Measurements from ENCODE around the gene CCL2. TPM values are rescaled to one million over a fixed set of nuclear protein-coding genes. Genes with fewer than 3 reads are reported as not detected.

CCL2 gene
- total RNA-seq, 1 experiment from 2014 or later = not detected

DNA sequence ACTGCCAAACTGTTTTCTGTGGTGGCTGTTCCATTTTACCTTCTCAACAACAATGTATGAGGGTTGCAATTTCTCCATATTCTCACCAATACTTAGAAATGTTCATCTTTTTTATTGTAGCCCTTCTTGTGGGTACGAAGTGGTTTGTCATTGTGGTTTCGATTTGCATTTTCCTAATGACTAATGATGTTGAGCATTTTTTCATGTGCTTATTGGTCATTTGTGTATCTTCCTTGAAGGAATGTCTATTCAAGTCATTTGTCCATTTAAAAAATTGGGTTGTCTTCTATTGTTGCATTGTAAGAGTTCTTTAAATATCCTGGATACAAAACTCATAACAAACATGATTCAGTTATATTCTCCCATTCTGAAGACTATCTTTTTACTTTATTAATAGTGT is 47.5 kb upstream of the CCL2 start:
- H4K20me1 ChIP-seq (ENCODE audit: insufficient read depth) = no peaks in the 10 kb centered on the region
- H3K27ac ChIP-seq (ENCODE audit: low read depth, low read length) = no peak overlapping the region
- CTCF ChIA-PET = no interaction called here
- H3K27me3 ChIP-seq (ENCODE audit: insufficient read depth, low read length) = no peaks in the 10 kb centered on the region
- intact Hi-C loops (cut with micrococcal nuclease) = no loop called here
- H3K9ac ChIP-seq (ENCODE audit: low read length) = no peak overlapping the region
- H3K4me3 ChIP-seq (replicated peaks in 1 of 2; ENCODE audit: low read depth in 1 of 2, low read length in 2 of 2) = no peak overlapping the region
- RAD21 ChIA-PET (ENCODE audit: low non-redundant PET in 1 of 2, low total read pairs in 2 of 2, uncharacterized antibody in 2 of 2, unreplicated experiment in 2 of 2) = no interaction called here
- H3K79me2 ChIP-seq (ENCODE audit: insufficient read depth, low read length) = no peaks in the 10 kb centered on the region
- ATAC-seq = no peak
- H3K9me3 ChIP-seq (ENCODE audit: control insufficient read depth in 1 of 2, insufficient read depth in 1 of 2, low read depth in 1 of 2, low read length in 2 of 2) = no peaks in the 10 kb centered on the region
- no peaks in the 10 kb centered on the region for H3K36me3 ChIP-seq (ENCODE audit: control insufficient read depth in 1 of 2, insufficient read depth in 2 of 2, low read length in 2 of 2)
- BruUV-seq (replicated peaks) = no TSS peak
- H2AFZ ChIP-seq (ENCODE audit: low read depth, low read length, poor library complexity, severe bottlenecking) = no peak overlapping the region
- no peak for DNase-seq (ENCODE audit: low read depth, low spot score)
- POLR2A ChIA-PET = no interaction called here
- H3K9me2 ChIP-seq (ENCODE audit: insufficient read depth) = no peaks in the 10 kb centered on the region
- TF ChIP-seq POLR2AphosphoS5 (IDR thresholded peaks at IDR 0.05; ENCODE audit: low read depth, low read length) (no peak), CBX3 (IDR thresholded peaks at IDR 0.05; ENCODE audit: low read depth) (no peak), JUND (IDR thresholded peaks at IDR 0.05) (no peak), EZH2 (IDR thresholded peaks at IDR 0.05) (no peak), CEBPB (IDR thresholded peaks at IDR 0.05; ENCODE audit: low read depth) (no peak), SRF (IDR thresholded peaks at IDR 0.05; ENCODE audit: low read depth) (no peak), RAD21 (IDR thresholded peaks at IDR 0.05; ENCODE audit: low read depth) (no peak), SIN3A (IDR thresholded peaks at IDR 0.05; ENCODE audit: low read depth) (no peak), YY1 (IDR thresholded peaks at IDR 0.05; ENCODE audit: extremely low read depth, insufficient replicate concordance, low read depth, low read length) (no peak), ZNF274 (IDR thresholded peaks at IDR 0.05; ENCODE audit: low read depth, low read length) (no peak), TCF7L2 (IDR thresholded peaks at IDR 0.05; ENCODE audit: borderline replicate concordance, extremely low read depth, insufficient read depth, insufficient read length) (no peak), EZH2phosphoT487 (IDR thresholded peaks at IDR 0.05; ENCODE audit: borderline replicate concordance) (no peak), SP1 (IDR thresholded peaks at IDR 0.05; ENCODE audit: low read depth) (no peak), EGR1 (IDR thresholded peaks at IDR 0.05; ENCODE audit: low read depth) (no peak)
- TF ChIP-seq, protein P1, sequence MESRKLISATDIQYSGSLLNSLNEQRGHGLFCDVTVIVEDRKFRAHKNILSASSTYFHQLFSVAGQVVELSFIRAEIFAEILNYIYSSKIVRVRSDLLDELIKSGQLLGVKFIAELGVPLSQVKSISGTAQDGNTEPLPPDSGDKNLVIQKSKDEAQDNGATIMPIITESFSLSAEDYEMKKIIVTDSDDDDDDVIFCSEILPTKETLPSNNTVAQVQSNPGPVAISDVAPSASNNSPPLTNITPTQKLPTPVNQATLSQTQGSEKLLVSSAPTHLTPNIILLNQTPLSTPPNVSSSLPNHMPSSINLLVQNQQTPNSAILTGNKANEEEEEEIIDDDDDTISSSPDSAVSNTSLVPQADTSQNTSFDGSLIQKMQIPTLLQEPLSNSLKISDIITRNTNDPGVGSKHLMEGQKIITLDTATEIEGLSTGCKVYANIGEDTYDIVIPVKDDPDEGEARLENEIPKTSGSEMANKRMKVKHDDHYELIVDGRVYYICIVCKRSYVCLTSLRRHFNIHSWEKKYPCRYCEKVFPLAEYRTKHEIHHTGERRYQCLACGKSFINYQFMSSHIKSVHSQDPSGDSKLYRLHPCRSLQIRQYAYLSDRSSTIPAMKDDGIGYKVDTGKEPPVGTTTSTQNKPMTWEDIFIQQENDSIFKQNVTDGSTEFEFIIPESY (IDR thresholded peaks at IDR 0.05; ENCODE audit: extremely low read depth, insufficient replicate concordance, low read length) = no peak
- TF ChIP-seq, protein P2, sequence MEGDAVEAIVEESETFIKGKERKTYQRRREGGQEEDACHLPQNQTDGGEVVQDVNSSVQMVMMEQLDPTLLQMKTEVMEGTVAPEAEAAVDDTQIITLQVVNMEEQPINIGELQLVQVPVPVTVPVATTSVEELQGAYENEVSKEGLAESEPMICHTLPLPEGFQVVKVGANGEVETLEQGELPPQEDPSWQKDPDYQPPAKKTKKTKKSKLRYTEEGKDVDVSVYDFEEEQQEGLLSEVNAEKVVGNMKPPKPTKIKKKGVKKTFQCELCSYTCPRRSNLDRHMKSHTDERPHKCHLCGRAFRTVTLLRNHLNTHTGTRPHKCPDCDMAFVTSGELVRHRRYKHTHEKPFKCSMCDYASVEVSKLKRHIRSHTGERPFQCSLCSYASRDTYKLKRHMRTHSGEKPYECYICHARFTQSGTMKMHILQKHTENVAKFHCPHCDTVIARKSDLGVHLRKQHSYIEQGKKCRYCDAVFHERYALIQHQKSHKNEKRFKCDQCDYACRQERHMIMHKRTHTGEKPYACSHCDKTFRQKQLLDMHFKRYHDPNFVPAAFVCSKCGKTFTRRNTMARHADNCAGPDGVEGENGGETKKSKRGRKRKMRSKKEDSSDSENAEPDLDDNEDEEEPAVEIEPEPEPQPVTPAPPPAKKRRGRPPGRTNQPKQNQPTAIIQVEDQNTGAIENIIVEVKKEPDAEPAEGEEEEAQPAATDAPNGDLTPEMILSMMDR (IDR thresholded peaks at IDR 0.05 in 2 of 3, conservative IDR thresholded peaks at IDR 0.05 in 1 of 3; ENCODE audit: borderline replicate concordance in 1 of 3, insufficient read depth in 1 of 3, low read depth in 2 of 3, low read length in 2 of 3) = no peak
- no peaks in the 10 kb centered on the region for H3K4me1 ChIP-seq (ENCODE audit: control insufficient read depth in 1 of 2, insufficient read depth in 2 of 2, low read length in 2 of 2)
- H3K4me2 ChIP-seq (ENCODE audit: low read length) = no peak overlapping the region

Data from HCT116 (cell line).